NCI-H2171 treated with DMSO at 0.1 percent for 48 hours (cell line): ENCODE data around the gene POFUT1.
"Not testable (repeated sequence)": the region's sequence is repeated elsewhere in the genome, so short reads cannot be mapped to it uniquely, and the experiment has no call there.

Source experiments
- DNase-seq: peaks from one replicate; lab custom pipeline; 2025; lab: John Stamatoyannopoulos, UW

The POFUT1 gene

GRCh38 chr20:32235331-32236047 lies 27.8 kb downstream of the POFUT1 start:
- DNase-seq, result no peak

- DNase-seq, result no peak
Observed at GRCh38 chr20:32236048-32236533, 28.4 kb downstream of the POFUT1 start.

GRCh38 chr20:32236819-32237218 lies 29.1 kb downstream of the POFUT1 start:
- no peak for DNase-seq

- no peak for DNase-seq
Observed at GRCh38 chr20:32237419-32237818, 29.7 kb downstream of the POFUT1 start.

- DNase-seq, result no peak
Observed at GRCh38 chr20:32238483-32239425, 31.1 kb downstream of the POFUT1 start.

- peak; percentile 39 for DNase-seq
Observed at GRCh38 chr20:32240205-32240604, 32.5 kb downstream of the POFUT1 start.

- peak; percentile 68 for DNase-seq
Observed at GRCh38 chr20:32241807-32242206, 34.1 kb downstream of the POFUT1 start.

GRCh38 chr20:32244150-32244823 lies 36.6 kb downstream of the POFUT1 start:
- DNase-seq, result no peak

GRCh38 chr20:32244959-32245358 lies 37.3 kb downstream of the POFUT1 start:
- peak; percentile 23 for DNase-seq

- not testable (repeated sequence) for DNase-seq
Observed at GRCh38 chr20:32246208-32246607, 38.5 kb downstream of the POFUT1 start.

- no peak for DNase-seq
Observed at GRCh38 chr20:32248043-32248442, 40.4 kb downstream of the POFUT1 start.

GRCh38 chr20:32249030-32249738 lies 41.5 kb downstream of the POFUT1 start:
- DNase-seq, result no peak

- no peak for DNase-seq
Observed at GRCh38 chr20:32251470-32251869, 43.8 kb downstream of the POFUT1 start.

GRCh38 chr20:32252189-32252588 lies 44.5 kb downstream of the POFUT1 start:
- no peak for DNase-seq

GRCh38 chr20:32260973-32261372 lies 53.3 kb downstream of the POFUT1 start:
- DNase-seq, result not testable (repeated sequence)

- no peak for DNase-seq
Observed at GRCh38 chr20:32261644-32262043, 54.0 kb downstream of the POFUT1 start.

GRCh38 chr20:32263398-32263954 lies 55.8 kb downstream of the POFUT1 start:
- peak; percentile 92 for DNase-seq

GRCh38 chr20:32271620-32272019 lies 63.9 kb downstream of the POFUT1 start:
- peak; percentile 50 for DNase-seq

- DNase-seq, result no peak
Observed at GRCh38 chr20:32274359-32274758, 66.7 kb downstream of the POFUT1 start.

- not testable (repeated sequence) for DNase-seq
Observed at GRCh38 chr20:32275163-32275562, 67.5 kb downstream of the POFUT1 start.
